Transverse colon (tissue), 4 donors: ENCODE measurements around the gene ZNF423. TPM values are rescaled to one million over a fixed set of nuclear protein-coding genes. Genes with fewer than 3 reads are reported as not detected.

ENCODE experiments used
- DNase-seq: peaks from one replicate; pipeline ENCODE4 v3.0.0-alpha.2; 2019
- H3K27ac ChIP-seq, 4 donors: fragments of 200-600 bp; sonication (generic); 2 replicates each; pipeline ENCODE4 v1.5.1; 2016 to 2018; ENCODE audit warnings: inconsistent platforms in 4 of 4
- H3K27me3 ChIP-seq: fragments of 200-600 bp; sonication (generic); 2 replicates; pipeline ENCODE4 v1.5.1; 2017; ENCODE audit warnings: inconsistent platforms
- H3K36me3 ChIP-seq, 4 donors: fragments of 200-600 bp; sonication (generic); 2 replicates each; pipeline ENCODE4 v1.5.1; 2017 to 2019; ENCODE audit warnings: inconsistent platforms in 4 of 4
- H3K4me1 ChIP-seq, 4 donors: fragments of 200-600 bp; sonication (generic); 2 replicates each; pipeline ENCODE4 v1.5.1; 2017 to 2020; ENCODE audit warnings: inconsistent platforms in 4 of 4
- H3K4me3 ChIP-seq, 4 donors: fragments of 200-600 bp; sonication (generic); 1 replicate in 1 of 4; 2 replicates in 3 of 4; pipeline versions ENCODE4 v1.5.1 to v1.6.1; 2017 to 2019; ENCODE audit warnings: inconsistent platforms in 4 of 4
- H3K9me3 ChIP-seq, 2 donors: fragments of 200-600 bp; sonication (generic); 2 replicates each; pipeline ENCODE4 v1.5.1; 2017 to 2019; ENCODE audit warnings: inconsistent platforms in 2 of 2
- CTCF ChIP-seq, 5 experiments: fragments of 200-600 bp in 3 of 5; fragments of 450-650 bp in 2 of 5; sonication (generic) in 3 of 5; IDR thresholded peaks; 1 replicate in 2 of 5; 2 replicates in 3 of 5; pipeline ENCODE4 v1.5.1; 2016 to 2017; ENCODE audit warnings: antibody characterized with exemption in 5 of 5, inconsistent platforms in 3 of 5, mild to moderate bottlenecking in 2 of 5, moderate library complexity in 1 of 5
- EP300 ChIP-seq: sonication (generic); formaldehyde crosslinking; IDR thresholded peaks from one replicate; pipeline ENCODE4 v1.6.1; 2017; ENCODE audit warnings: antibody characterized with exemption, low read depth
- POLR2A ChIP-seq: fragments of 450-650 bp; IDR thresholded peaks from one replicate; pipeline ENCODE4 v1.6.1; 2016; ENCODE audit warnings: antibody characterized with exemption, mild to moderate bottlenecking, moderate library complexity
- POLR2AphosphoS5 ChIP-seq, 3 donors: sonication (generic); formaldehyde crosslinking; IDR thresholded peaks; one replicate each; pipeline ENCODE4 v1.6.1; 2016; ENCODE audit warnings: antibody characterized with exemption in 3 of 3
- WGBS, 2 donors: methylation state at CpG; one replicate each; pipeline ENCODE4 v1.1.5; 2018; ENCODE audit warnings: low coverage in 1 of 2; 5-methylcytosine and 5-hydroxymethylcytosine counted together
- in situ Hi-C, 4 donors: fragments of 200-750 bp; cut with MboI; loops; one replicate each; pipeline versions ENCODE4 v1.15.0 to v1.15.1; 2017; ENCODE audit warnings: low sequenced_read_pairs in 3 of 4, low pct_ligation_motif_present in 1 of 4, low pct_unique_long_range_greater_than_20kb in 1 of 4
- intact Hi-C: fragments of 100-400 bp; cut with DNase I; formaldehyde crosslinking; loops from one replicate; pipeline ENCODE4 v1.15.1; 2023; ENCODE audit warnings: low total_unique reads
- total RNA-seq, 4 donors: library from RNA; depleted of rRNA; stranded (reverse); fragments of >200 nt; gene quantifications; one replicate each; pipeline ENCODE4 v1.1.0, GENCODE V29; 2016

Gene ZNF423
- total RNA-seq, 4 donors from 2014 or later, result 4.9 to 13.1 (median 7.2) TPM

GRCh38 chr16:49716339-49716934 is 139.5 kb downstream of the ZNF423 start:
- 48 to 83% methylated on average over 4 to 12 of the region's 12 CpGs for WGBS, 2 donors
- Histone ChIP-seq H3K9me3 (no peaks in the 10 kb centered on the region), H3K27me3 (no peaks in the 10 kb centered on the region), H3K36me3 (no peaks in the 10 kb centered on the region), H3K4me3 (no peak overlapping the region), H3K4me1 (no peaks in the 10 kb centered on the region), H3K27ac (no peak overlapping the region)
- TF ChIP-seq POLR2A (no peak), CTCF (IDR thresholded peaks at IDR 0.05) (no peak), EP300 (no peak), POLR2AphosphoS5 (IDR thresholded peaks at IDR 0.05) (no peak)
- intact Hi-C loops (no loop called here), in situ Hi-C loops (no loop called here)
- no peak for DNase-seq

GRCh38 chr16:49713770-49714169 is 142.1 kb downstream of the ZNF423 start:
- Histone ChIP-seq H3K36me3 (no peaks in the 10 kb centered on the region), H3K27me3 (no peaks in the 10 kb centered on the region), H3K9me3 (no peaks in the 10 kb centered on the region), H3K4me3 (no peak overlapping the region), H3K4me1 (no peaks in the 10 kb centered on the region), H3K27ac (no peak overlapping the region)
- no peak for TF ChIP-seq CTCF (IDR thresholded peaks at IDR 0.05)
- no peak for TF ChIP-seq EP300
- TF ChIP-seq POLR2AphosphoS5 (IDR thresholded peaks at IDR 0.05), result no peak
- TF ChIP-seq POLR2A, result no peak
- DNase-seq, result no peak
- intact Hi-C loops (no loop called here), in situ Hi-C loops (no loop called here)
- 77 to 89% methylated on average over 4 to 10 of the region's 10 CpGs for WGBS, 2 donors

GRCh38 chr16:49712542-49712941 is 143.4 kb downstream of the ZNF423 start:
- 80 to 85% methylated on average over 9 to 16 of the region's 16 CpGs for WGBS, 2 donors
- no peak overlapping the region for H3K4me3 ChIP-seq
- no peaks in the 10 kb centered on the region for H3K4me1 ChIP-seq
- H3K36me3 ChIP-seq, result no peaks in the 10 kb centered on the region
- no peaks in the 10 kb centered on the region for H3K9me3 ChIP-seq
- in situ Hi-C loops (no loop called here), intact Hi-C loops (no loop called here)
- no peaks in the 10 kb centered on the region for H3K27me3 ChIP-seq
- DNase-seq, result no peak
- H3K27ac ChIP-seq, result no peak overlapping the region
- TF ChIP-seq EP300 (no peak), CTCF (IDR thresholded peaks at IDR 0.05) (no peak)

- H3K4me1 ChIP-seq, result no peaks in the 10 kb centered on the region
- 92 to 98% methylated on average over 9 of the region's 9 CpGs for WGBS, 2 donors
- DNase-seq, result no peak
- H3K4me3 ChIP-seq, result no peak overlapping the region
- no peaks in the 10 kb centered on the region for H3K27me3 ChIP-seq
- no peak overlapping the region for H3K27ac ChIP-seq
- H3K36me3 ChIP-seq, result no peaks in the 10 kb centered on the region
- in situ Hi-C loops, result no loop called here
- no peak for TF ChIP-seq POLR2AphosphoS5 (IDR thresholded peaks at IDR 0.05)
- no peak for TF ChIP-seq EP300
- TF ChIP-seq CTCF (IDR thresholded peaks at IDR 0.05), result no peak
- TF ChIP-seq POLR2A, result no peak
- intact Hi-C loops, result no loop called here
- H3K9me3 ChIP-seq, result no peaks in the 10 kb centered on the region
Observed at GRCh38 chr16:49712106-49712505, 143.8 kb downstream of the ZNF423 start.
